Measurements from ENCODE around the gene WDFY2. TPM values are rescaled to one million over a fixed set of nuclear protein-coding genes. Genes with fewer than 3 reads are reported as not detected.

The WDFY2 gene
- total RNA-seq, 1 experiment from 2014 or later: 26.4 TPM

DNA sequence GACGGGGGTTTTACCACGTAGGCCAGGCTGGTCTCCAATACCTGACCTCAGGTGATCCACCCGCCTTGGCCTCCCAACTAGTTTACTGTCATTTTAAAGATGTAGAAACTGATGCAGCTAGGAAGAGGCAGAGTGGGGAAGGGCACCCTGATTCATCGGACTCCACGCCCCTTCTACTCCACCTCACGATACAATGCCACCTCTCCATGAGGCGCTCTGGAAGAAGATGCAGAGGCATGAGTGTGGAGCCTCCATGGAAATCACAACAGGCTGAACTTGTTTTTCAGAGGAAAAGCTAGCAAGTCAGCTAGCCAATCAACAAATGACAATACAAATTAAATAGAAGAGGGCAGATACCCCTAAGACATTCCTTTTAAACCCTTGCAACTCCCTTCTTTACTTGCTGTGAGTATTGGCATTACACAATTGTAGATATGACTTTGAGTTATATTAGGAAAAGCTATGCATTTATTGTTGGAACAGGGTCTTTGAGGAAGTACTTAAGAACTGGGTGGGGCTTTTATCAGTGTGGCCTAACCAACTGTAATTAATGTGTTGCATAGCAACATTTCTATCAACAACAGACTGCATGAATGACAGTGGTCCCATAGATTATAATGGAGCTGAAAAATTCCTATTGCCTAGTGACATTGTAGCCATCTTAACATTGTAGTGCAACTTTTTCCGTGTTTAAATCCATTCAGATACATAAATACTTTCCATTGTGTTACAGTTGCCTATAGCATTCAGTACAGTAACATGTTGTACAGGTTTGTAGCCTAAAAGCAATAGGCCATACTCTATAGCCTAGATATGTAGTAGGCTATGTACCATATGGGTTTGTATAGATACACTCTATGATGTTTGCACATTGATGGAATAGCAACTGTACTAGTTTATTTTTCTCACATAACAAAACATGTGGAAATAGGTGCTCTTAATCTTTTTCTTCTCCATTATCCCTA lies 17.6 kb downstream of the WDFY2 start:
- H2BK20ac ChIP-seq (ENCODE audit: low read depth, low read length, poor library complexity, severe bottlenecking): no peak overlapping the region
- no peaks in the 10 kb centered on the region for H3K9me3 ChIP-seq (ENCODE audit: control insufficient read depth, low read depth, low read length)
- H3K14ac ChIP-seq (ENCODE audit: insufficient read depth, low read length): no peak overlapping the region
- H3K79me1 ChIP-seq (ENCODE audit: insufficient read depth, low read depth, low read length, poor library complexity, severe bottlenecking): peaks cover 3% of the 10 kb centered on the region
- no peak overlapping the region for H3K18ac ChIP-seq (ENCODE audit: insufficient read length, low read depth, low read length)
- H3K79me2 ChIP-seq (ENCODE audit: insufficient read depth, low read length): peaks cover 14% of the 10 kb centered on the region; the same call in 1 of the 2 replicates
- H3K4me1 ChIP-seq (ENCODE audit: insufficient read depth, low read length): no peaks in the 10 kb centered on the region; the same call in 1 of the 2 replicates
- no peak overlapping the region for H4K8ac ChIP-seq (replicated peaks; ENCODE audit: insufficient read length, low read depth, low read length)
- no peak overlapping the region for H3K4me3 Mint-ChIP-seq
- H3K4me2 ChIP-seq (ENCODE audit: insufficient read depth, insufficient read length, low read length): no peak overlapping the region
- no peak overlapping the region for H3K56ac ChIP-seq (ENCODE audit: insufficient read length, low read depth, low read length)
- no peak overlapping the region for H2BK120ac ChIP-seq (ENCODE audit: low read depth, low read length, poor library complexity, severe bottlenecking)
- peaks cover 4 to 5% (median 5%) of the 10 kb centered on the region in 3 experiments; a peak in 4 of 7 replicates for H3K36me3 Mint-ChIP-seq (ENCODE audit: insufficient read depth in 1 of 3, low read depth in 3 of 3)
- H3K23me2 ChIP-seq (ENCODE audit: insufficient read length, low read depth, low read length, poor library complexity, severe bottlenecking): no peaks in the 10 kb centered on the region
- no peaks in the 10 kb centered on the region for H3K9me3 Mint-ChIP-seq
- H3T11ph ChIP-seq (ENCODE audit: low read length): no peak overlapping the region
- no peak overlapping the region for H3K27ac ChIP-seq (ENCODE audit: insufficient read length, low read depth, low read length)
- no CpG with 5 or more reads among the region's 8 CpGs for WGBS (ENCODE audit: extremely low coverage, insufficient read length, low lambda C conversion rate)
- H3K27me3 ChIP-seq (ENCODE audit: insufficient read depth, low read length): no peaks in the 10 kb centered on the region
- no peak overlapping the region for H2AFZ ChIP-seq (ENCODE audit: low read length)
- H3K4ac ChIP-seq (ENCODE audit: low read depth, low read length): no peak overlapping the region
- no peak overlapping the region for H3K9ac ChIP-seq (ENCODE audit: extremely low read depth, insufficient read length, low read length)
- H2BK5ac ChIP-seq (ENCODE audit: insufficient read length, low read length): no peak overlapping the region
- no peak overlapping the region for H2AK5ac ChIP-seq (ENCODE audit: insufficient read length, low read length)
- no peak overlapping the region for H2BK12ac ChIP-seq (ENCODE audit: insufficient read length, low read depth, low read length)
- no peak for DNase-seq
- no peak overlapping the region for H4K5ac ChIP-seq (ENCODE audit: insufficient read length, low read depth, low read length)
- no peak overlapping the region for H2BK15ac ChIP-seq (ENCODE audit: low read depth, low read length)
- TF ChIP-seq, protein P1, sequence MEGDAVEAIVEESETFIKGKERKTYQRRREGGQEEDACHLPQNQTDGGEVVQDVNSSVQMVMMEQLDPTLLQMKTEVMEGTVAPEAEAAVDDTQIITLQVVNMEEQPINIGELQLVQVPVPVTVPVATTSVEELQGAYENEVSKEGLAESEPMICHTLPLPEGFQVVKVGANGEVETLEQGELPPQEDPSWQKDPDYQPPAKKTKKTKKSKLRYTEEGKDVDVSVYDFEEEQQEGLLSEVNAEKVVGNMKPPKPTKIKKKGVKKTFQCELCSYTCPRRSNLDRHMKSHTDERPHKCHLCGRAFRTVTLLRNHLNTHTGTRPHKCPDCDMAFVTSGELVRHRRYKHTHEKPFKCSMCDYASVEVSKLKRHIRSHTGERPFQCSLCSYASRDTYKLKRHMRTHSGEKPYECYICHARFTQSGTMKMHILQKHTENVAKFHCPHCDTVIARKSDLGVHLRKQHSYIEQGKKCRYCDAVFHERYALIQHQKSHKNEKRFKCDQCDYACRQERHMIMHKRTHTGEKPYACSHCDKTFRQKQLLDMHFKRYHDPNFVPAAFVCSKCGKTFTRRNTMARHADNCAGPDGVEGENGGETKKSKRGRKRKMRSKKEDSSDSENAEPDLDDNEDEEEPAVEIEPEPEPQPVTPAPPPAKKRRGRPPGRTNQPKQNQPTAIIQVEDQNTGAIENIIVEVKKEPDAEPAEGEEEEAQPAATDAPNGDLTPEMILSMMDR (conservative IDR thresholded peaks at IDR 0.05): no peak
- H3K27me3 Mint-ChIP-seq (ENCODE audit: low read depth): no peaks in the 10 kb centered on the region
- no peaks in the 10 kb centered on the region for H4K20me1 ChIP-seq (ENCODE audit: control insufficient read depth, insufficient read depth, insufficient read length)
- peaks cover 28 to 39% of the 10 kb centered on the region in 2 experiments for H3K4me1 Mint-ChIP-seq
- peak overlapping the region in 1 of 3 experiments; percentile 68; a peak in 3 of 7 replicates for H3K27ac Mint-ChIP-seq
- H3K23ac ChIP-seq (ENCODE audit: insufficient read length, low read depth, low read length): no peak overlapping the region
- H4K91ac ChIP-seq (ENCODE audit: insufficient read length, low read depth, low read length): no peak overlapping the region
